HepG2 (cell line): Measurements from ENCODE around the gene FXYD5. TPM values are rescaled to one million over a fixed set of nuclear protein-coding genes. Genes with fewer than 3 reads are reported as not detected.

Experiments used
- ARNT ChIP-seq: fragments of 450-650 bp; IDR thresholded peaks from 2 replicates; pipeline ENCODE4 v1.6.1; 2017
- ELF3 ChIP-seq: IDR thresholded peaks from 2 replicates; pipeline ENCODE4 v1.6.1; 2016; ENCODE audit warnings: missing genetic modification reagents, missing compliant biosample characterization
- GPBP1L1 ChIP-seq: sonication (generic); formaldehyde crosslinking; IDR thresholded peaks from 2 replicates; pipeline ENCODE4 v1.5.0; 2020; ENCODE audit warnings: mild to moderate bottlenecking, missing genetic modification reagents
- HNF4G ChIP-seq, 2 experiments: sonication (generic) in 1 of 2; formaldehyde crosslinking in 1 of 2; IDR thresholded peaks; 2 replicates each; pipeline versions ENCODE4 v1.4.0 to v1.6.1; 2011 to 2020; ENCODE audit warnings: borderline replicate concordance in 2 of 2, low read depth in 2 of 2, mild to moderate bottlenecking in 2 of 2, low read length in 1 of 2, missing genetic modification reagents in 1 of 2, moderate library complexity in 1 of 2
- MEIS2 ChIP-seq: sonication (generic); formaldehyde crosslinking; IDR thresholded peaks from 2 replicates; pipeline ENCODE4 v1.9.0; 2021; ENCODE audit warnings: mild to moderate bottlenecking, missing genetic modification reagents
- NFE2 ChIP-seq: sonication (generic); formaldehyde crosslinking; IDR thresholded peaks from 2 replicates; pipeline ENCODE4 v1.4.0; 2020; ENCODE audit warnings: missing genetic modification reagents
- NR2F6 ChIP-seq, 2 experiments: IDR thresholded peaks; 2 replicates each; pipeline ENCODE4 v1.6.1; 2016; ENCODE audit warnings: antibody characterized with exemption in 1 of 2, mild to moderate bottlenecking in 1 of 2
- POGZ ChIP-seq: sonication (generic); formaldehyde crosslinking; IDR thresholded peaks from 2 replicates; pipeline ENCODE4 v1.4.0; 2020; ENCODE audit warnings: mild to moderate bottlenecking, missing genetic modification reagents
- PPARG ChIP-seq: conservative IDR thresholded peaks from 2 replicates; pipeline ENCODE4 v1.6.1; 2016; ENCODE audit warnings: missing biosample characterization, missing genetic modification reagents
- PRPF4 ChIP-seq: fragments of 200-400 bp; formaldehyde crosslinking; IDR thresholded peaks from 2 replicates; pipeline ENCODE4 v1.6.1; 2016; ENCODE audit warnings: low read length, low read depth; ENCODE audit not compliant: poor library complexity, severe bottlenecking
- SOX5 ChIP-seq: IDR thresholded peaks from 2 replicates; pipeline ENCODE4 v1.6.1; 2016; ENCODE audit warnings: borderline replicate concordance
- SOX6 ChIP-seq, 2 experiments: fragments of 450-650 bp in 1 of 2; sonication (generic) in 1 of 2; formaldehyde crosslinking in 1 of 2; IDR thresholded peaks; 2 replicates each; pipeline versions ENCODE4 v1.4.0 to v1.6.1; 2017 to 2020; ENCODE audit warnings: antibody characterized with exemption in 1 of 2, mild to moderate bottlenecking in 1 of 2, missing genetic modification reagents in 1 of 2
- ZFP36 ChIP-seq: fragments of 150-350 bp; IDR thresholded peaks from 2 replicates; pipeline ENCODE4 v1.6.1; 2018; ENCODE audit warnings: borderline replicate concordance, low read length, low read depth; ENCODE audit not compliant: partially characterized antibody
- ZFP37 ChIP-seq: sonication (generic); formaldehyde crosslinking; IDR thresholded peaks from 2 replicates; pipeline ENCODE4 v1.4.0; 2020; ENCODE audit warnings: missing genetic modification reagents, borderline replicate concordance
- ZNF30 ChIP-seq: sonication (generic); formaldehyde crosslinking; IDR thresholded peaks from 2 replicates; pipeline ENCODE4 v1.5.0; 2020; ENCODE audit warnings: mild to moderate bottlenecking, missing genetic modification reagents
- ZNF644 ChIP-seq: IDR thresholded peaks from 2 replicates; pipeline ENCODE4 v1.6.1; 2016; ENCODE audit warnings: low read depth
- ZNF773 ChIP-seq: sonication (generic); formaldehyde crosslinking; IDR thresholded peaks from 2 replicates; pipeline ENCODE4 v1.4.0; 2020; ENCODE audit warnings: missing genetic modification reagents, borderline replicate concordance
- polyA plus RNA-seq, 8 experiments: library from polyadenylated mRNA; depleted of rRNA in 3 of 8; stranded (reverse) in 7 of 8; unstranded in 1 of 8; fragments of >200 nt; fragmentation: Illumina TruSeq in 4 of 8; extraction: Trizol in 4 of 8; gene quantifications; 2 replicates each; pipeline versions ENCODE4 v1.2.1 to v1.2.3, GENCODE V29; 2011 to 2016; ENCODE audit warnings: low read depth in 4 of 8, missing spikeins in 1 of 8, mixed read lengths in 1 of 8; ENCODE audit not compliant: insufficient read depth in 1 of 8
- total RNA-seq, 5 experiments: library from RNA; depleted of rRNA; stranded (reverse); fragments of >200 nt; fragmentation: Illumina TruSeq; extraction: Trizol; gene quantifications; 2 replicates each; pipeline ENCODE4 v1.2.3, GENCODE V29; 2016; ENCODE audit warnings: low read depth in 1 of 5
- TF ChIP-seq, protein P1 (sequence below): IDR thresholded peaks from 2 replicates; pipeline ENCODE4 v1.6.1; 2016
- TF ChIP-seq, protein P2 (sequence below): sonication (generic); formaldehyde crosslinking; IDR thresholded peaks from 2 replicates; pipeline ENCODE4 v1.5.1; 2020; ENCODE audit warnings: mild to moderate bottlenecking, moderate library complexity, missing genetic modification reagents
- TF ChIP-seq, protein P3 (sequence below): IDR thresholded peaks from 2 replicates; pipeline ENCODE4 v1.6.1; 2012; ENCODE audit warnings: inconsistent platforms

The FXYD5 gene
- total and polyA plus RNA-seq, 2 of the 13 experiments (the other 11 are each of a cell fraction or from before 2014, with no cell fraction given): 0.65 TPM; not detected in 1

GRCh38 chr19:35130761-35131720 is 23.5 kb upstream of the FXYD5 start (continued):
- peak; percentile 55 for TF ChIP-seq HNF4G (IDR thresholded peaks at IDR 0.05; ENCODE audit: borderline replicate concordance, low read depth, low read length)
- TF ChIP-seq HNF4G (CRISPR knock-in tag; IDR thresholded peaks at IDR 0.05; ENCODE audit: borderline replicate concordance, low read depth): no peak; the same call in 1 of the 2 replicates
- TF ChIP-seq NFE2: no peak
- TF ChIP-seq ZNF773: no peak
- TF ChIP-seq SOX6 (IDR thresholded peaks at IDR 0.05): no peak
- TF ChIP-seq SOX6 (CRISPR knock-in tag; IDR thresholded peaks at IDR 0.05): peak; percentile 49
- no peak for TF ChIP-seq ZFP36
- TF ChIP-seq NR2F6 (IDR thresholded peaks at IDR 0.05): peak; percentile 62
- TF ChIP-seq NR2F6 (CRISPR knock-in tag; IDR thresholded peaks at IDR 0.05): peak; percentile 86
- TF ChIP-seq MEIS2: peak; percentile 67; the same call in 1 of the 2 replicates
- TF ChIP-seq ARNT: no peak
- 0 out of 2 replicates have a peak, but pooled peaks have one; percentile 33 for TF ChIP-seq ZNF644 (CRISPR knock-in tag)
- TF ChIP-seq, protein P1, sequence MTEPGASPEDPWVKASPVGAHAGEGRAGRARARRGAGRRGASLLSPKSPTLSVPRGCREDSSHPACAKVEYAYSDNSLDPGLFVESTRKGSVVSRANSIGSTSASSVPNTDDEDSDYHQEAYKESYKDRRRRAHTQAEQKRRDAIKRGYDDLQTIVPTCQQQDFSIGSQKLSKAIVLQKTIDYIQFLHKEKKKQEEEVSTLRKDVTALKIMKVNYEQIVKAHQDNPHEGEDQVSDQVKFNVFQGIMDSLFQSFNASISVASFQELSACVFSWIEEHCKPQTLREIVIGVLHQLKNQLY (CRISPR knock-in tag): no peak
- no peak for TF ChIP-seq GPBP1L1 (CRISPR knock-in tag)
- 0 out of 2 replicates have a peak, but pooled peaks have one; percentile 18 for TF ChIP-seq ELF3 (CRISPR knock-in tag)
- peak; percentile 65; the same call in 1 of the 2 replicates for TF ChIP-seq SOX5 (CRISPR knock-in tag)
- TF ChIP-seq, protein P2, sequence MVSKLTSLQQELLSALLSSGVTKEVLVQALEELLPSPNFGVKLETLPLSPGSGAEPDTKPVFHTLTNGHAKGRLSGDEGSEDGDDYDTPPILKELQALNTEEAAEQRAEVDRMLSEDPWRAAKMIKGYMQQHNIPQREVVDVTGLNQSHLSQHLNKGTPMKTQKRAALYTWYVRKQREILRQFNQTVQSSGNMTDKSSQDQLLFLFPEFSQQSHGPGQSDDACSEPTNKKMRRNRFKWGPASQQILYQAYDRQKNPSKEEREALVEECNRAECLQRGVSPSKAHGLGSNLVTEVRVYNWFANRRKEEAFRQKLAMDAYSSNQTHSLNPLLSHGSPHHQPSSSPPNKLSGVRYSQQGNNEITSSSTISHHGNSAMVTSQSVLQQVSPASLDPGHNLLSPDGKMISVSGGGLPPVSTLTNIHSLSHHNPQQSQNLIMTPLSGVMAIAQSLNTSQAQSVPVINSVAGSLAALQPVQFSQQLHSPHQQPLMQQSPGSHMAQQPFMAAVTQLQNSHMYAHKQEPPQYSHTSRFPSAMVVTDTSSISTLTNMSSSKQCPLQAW: peak; percentile 91
- no peak for TF ChIP-seq ZFP37 (CRISPR knock-in tag)
- no peak for TF ChIP-seq ZNF30
- TF ChIP-seq PRPF4: no peak
- TF ChIP-seq, protein P3, sequence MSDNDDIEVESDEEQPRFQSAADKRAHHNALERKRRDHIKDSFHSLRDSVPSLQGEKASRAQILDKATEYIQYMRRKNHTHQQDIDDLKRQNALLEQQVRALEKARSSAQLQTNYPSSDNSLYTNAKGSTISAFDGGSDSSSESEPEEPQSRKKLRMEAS: peak; percentile 35
- 0 out of 2 replicates have a peak, but pooled peaks have one; percentile 31 for TF ChIP-seq POGZ (CRISPR knock-in tag)
- TF ChIP-seq PPARG (CRISPR knock-in tag): 0 out of 2 replicates have a peak, but pooled peaks have one; percentile 14
